DMS153 treated with DMSO at 0.1 percent for 48 hours (cell line): Measurements from ENCODE around the gene ERBB2.
"Not testable (repeated sequence)": the region's sequence is repeated elsewhere in the genome, so short reads cannot be mapped to it uniquely, and the experiment has no call there.

Experiments
- DNase-seq: peaks from one replicate; lab custom pipeline; 2025; ENCODE audit not compliant: unreplicated experiment; lab: John Stamatoyannopoulos, UW

Gene ERBB2

DNA sequence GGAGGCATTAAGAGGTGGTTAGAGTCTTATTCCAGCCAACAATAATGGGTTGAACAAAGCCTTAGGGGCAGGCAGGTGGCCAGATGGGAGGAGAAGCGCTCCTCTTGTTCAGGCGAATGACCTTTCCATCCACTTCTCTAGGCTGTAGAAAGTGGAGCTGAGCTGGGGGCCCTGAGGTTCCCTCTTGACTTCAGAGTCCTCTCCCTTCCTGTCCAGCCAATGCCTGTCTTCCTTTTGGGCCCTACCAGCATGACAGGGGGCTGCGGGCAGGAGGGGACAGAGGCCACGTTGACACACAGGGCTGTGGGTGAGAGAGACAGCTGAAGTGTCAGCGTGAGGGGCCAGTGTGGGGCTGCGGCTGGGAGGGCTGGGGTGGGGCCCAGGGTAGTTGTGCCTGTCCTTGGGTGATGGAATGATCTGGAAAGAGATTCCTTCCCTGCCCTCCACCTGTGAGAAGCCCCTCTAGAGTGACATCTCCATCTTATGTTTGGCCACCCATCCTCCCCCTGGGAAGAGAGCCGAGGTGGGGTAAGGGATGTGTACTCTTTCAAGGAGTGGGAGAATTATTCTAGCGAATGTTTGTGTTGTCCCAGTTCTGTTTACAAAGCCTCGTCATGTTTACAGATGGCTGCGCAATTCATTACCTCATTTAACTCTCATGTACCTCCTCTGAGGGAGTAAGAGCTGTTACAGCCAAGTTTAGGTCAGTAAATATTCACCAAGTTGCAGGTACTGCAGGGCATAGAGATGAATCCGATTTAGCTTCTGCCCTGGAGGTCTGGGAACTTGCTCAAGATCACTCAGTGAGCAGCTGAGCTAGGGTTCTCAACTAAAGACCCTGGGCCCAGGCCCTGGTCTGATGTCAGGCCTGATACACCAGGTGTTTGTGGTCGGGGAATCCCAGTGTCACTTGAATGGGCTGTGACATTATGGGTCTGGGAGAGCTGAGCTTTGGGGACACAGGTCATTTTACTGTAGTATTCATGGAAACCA is 3.3 kb downstream of the ERBB2 start:
- no peak for DNase-seq

DNA sequence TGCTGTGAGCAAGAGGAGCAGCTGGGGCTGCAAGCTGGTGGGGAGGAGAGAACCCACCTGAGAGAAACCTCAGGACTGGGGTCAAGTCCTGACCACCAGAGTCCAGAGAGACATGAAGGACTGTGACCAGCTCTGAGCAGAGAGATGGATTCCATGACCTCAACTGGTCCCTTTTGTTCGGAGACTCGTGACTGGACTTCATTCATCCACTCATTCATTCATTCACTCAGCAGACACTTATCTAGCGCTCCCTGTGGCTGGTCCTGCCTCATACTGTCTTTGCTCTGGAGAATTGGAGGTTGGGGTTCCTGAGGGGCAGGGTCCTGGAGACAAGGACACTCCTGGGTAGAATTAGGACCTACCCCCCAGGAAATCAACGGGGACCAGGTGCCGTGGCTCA is 4.0 kb downstream of the ERBB2 start:
- no peak for DNase-seq

DNA sequence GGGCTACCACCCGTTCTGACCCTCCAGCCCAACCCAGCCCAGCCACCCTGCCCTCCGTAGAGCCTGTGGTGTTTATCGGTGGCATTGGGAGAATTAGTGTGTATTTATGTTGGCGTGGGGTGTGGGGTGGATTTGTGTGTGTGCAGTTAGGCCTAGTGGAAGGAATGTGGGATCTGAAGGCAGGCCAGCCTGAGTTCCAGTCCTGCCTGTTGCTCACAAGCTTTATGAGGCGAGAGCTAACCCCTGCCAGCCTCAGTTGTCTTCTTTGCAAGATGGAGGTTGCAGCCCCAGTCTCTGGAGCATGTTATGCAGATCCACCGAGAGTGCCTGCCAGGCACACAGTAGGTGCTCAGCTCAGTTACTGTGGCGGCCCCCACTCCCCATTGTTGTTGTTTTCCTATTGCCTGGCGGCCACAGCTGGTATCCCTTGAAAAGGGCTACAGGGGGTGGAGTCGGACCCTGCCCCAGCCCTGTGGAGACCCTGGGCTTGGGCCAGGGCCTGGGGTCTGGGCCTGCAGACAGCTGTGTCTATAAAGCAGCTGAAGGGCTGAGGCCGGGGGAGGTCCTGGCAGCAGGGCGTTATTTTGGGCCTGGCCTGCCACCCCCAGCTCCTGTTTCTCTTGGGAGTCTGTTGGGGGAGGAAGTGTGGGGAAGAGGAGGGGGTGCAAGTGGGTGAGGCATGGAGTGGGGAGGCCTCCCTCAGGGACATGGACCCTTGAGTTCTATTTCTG is 5.1 kb downstream of the ERBB2 start:
- DNase-seq = no peak

DNA sequence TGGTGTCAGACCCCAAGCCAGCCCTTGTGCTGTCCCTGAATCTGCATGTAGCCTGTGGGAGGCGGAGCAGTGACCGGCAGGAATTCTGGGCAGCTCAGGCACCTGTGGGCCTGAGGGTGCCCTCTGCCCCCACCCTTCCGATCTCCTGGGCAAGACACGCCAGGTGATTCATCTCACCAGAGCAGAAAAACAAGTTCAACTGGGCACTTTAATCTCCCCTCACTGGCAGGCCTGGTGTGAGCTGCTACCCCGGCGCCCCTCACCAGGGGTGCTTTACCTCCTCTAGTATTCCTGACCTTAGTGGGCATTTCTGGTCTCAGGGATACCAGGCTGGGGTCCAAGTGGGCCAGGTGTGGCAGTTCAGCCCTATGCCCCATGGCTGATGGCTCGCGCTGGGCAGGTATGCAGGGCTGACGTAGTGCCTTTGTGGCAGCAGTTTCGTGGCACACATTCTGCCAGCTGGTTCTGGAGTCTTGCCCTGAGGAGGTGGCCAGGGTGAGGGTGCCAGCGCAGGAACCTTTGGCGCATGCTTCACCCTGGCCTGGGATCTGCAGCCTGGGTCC is 6.0 kb downstream of the ERBB2 start:
- DNase-seq = no peak

DNA sequence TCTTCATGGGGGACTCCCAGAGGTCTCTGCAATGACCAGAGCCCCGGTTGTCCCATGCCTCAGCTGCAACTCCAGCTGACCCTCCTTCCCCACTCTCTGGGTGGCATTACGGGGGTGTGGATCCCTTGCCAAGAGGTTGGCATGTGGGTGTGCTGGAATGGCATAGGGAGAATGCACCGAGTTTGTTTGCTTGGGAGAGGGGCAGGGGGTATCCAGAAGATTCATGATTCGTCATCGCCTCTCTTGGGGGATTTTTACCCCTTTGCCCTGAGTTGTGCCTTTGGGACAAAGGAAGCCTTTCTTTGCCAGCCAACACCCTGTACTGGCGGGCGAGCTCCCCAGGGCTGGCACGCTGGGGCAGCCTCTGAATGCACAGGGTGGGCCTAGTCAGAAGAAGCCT is 6.5 kb downstream of the ERBB2 start:
- no peak for DNase-seq

DNA sequence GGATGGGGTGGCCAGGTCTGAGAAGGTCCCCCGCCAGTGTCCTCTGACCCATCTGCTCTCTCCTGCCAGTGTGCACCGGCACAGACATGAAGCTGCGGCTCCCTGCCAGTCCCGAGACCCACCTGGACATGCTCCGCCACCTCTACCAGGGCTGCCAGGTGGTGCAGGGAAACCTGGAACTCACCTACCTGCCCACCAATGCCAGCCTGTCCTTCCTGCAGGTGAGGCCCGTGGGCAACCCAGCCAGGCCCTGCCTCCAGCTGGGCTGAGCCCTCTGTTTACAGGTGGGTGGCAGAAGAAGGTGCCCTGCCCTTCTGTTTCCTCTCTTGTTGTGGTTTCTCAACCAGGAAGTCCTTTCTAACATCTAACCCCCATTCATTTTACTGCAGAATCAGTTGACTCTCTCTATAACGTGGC is 7.1 kb downstream of the ERBB2 start:
- DNase-seq = no peak

DNA sequence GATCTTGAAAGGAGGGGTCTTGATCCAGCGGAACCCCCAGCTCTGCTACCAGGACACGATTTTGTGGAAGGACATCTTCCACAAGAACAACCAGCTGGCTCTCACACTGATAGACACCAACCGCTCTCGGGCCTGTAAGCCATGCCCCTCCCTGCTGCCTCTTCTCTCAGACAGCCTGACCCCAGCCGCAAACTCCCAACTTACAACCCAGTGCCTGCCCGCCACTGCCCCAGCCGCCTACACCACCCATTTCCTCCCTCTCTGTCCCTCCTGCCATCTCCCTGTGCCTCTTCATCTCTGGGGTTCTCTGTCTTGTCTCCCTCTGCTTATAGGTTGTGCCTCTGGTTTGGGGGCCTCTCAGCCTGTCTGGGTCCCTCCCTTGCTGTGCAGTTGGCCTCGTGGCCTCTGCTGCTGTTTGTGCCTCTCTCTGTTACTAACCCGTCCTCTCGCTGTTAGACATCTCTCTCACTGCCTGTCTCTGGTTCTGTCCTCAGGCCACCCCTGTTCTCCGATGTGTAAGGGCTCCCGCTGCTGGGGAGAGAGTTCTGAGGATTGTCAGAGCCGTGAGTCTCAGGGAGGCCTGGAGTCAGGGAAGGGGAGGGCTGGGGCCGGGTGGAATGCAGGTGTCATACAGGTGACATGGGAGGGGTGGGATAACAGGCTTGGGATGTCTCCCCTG is 9.6 kb downstream of the ERBB2 start:
- DNase-seq = no peak

DNA sequence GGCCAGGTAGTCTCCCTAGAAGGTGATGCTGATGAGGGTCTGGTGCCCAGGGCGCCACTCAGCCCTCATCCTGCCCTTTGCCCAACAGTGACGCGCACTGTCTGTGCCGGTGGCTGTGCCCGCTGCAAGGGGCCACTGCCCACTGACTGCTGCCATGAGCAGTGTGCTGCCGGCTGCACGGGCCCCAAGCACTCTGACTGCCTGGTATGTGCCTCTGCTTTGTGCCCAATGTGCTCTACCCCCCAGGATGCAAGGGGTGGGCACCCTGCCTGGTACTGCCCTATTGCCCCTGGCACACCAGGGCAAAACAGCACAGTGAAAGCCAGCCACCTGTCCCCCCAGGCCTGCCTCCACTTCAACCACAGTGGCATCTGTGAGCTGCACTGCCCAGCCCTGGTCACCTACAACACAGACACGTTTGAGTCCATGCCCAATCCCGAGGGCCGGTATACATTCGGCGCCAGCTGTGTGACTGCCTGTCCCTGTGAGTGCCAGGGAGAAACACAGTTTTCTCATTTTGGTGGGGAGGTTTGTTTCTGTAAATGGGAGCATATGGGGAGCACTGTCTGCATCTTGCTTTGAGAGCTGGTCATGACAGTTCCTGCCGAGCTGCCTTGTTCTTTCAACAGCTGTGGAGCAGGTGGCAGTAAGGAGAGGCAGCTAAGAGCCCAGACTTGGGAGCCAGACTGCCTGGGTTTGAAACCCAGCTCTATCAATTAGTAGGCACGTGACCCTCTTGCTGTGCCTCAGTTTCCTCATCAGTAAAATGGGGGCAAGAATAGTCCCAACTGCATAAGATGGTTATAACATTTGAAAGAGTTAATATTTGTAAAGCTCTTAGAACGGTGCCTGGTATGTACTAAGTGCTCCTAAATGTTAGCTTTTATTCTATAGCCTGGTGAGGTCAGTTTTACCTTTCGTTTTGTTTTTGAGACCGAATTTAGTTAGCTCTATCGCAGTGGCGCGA is 10.4 kb downstream of the ERBB2 start:
- DNase-seq = no peak

DNA sequence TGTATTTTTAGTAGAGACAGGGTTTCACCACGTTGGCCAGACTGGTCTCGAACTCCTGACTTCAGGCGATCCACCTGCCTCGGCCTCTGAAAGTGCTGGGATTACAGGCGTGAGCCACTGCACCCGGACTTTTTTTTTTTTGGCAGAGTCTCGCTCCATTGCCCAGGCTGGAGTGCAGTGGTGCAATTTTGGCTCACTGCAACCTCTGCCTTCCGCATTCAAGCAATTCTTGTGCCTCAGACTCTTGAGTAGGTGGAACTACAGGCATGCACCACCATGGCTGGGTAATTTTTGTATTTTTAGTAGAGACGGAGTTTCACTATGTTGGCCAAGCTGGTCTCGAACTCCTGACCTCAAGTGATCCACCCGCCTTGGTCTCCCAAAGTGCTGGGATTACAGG is 11.2 kb downstream of the ERBB2 start:
- DNase-seq = not testable (repeated sequence)

DNA sequence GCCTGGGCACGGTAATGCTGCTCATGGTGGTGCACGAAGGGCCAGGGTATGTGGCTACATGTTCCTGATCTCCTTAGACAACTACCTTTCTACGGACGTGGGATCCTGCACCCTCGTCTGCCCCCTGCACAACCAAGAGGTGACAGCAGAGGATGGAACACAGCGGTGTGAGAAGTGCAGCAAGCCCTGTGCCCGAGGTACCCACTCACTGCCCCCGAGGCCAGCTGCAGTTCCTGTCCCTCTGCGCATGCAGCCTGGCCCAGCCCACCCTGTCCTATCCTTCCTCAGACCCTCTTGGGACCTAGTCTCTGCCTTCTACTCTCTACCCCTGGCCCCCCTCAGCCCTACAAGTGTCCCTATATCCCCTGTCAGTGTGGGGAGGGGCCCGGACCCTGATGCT is 12.0 kb downstream of the ERBB2 start:
- no peak for DNase-seq

DNA sequence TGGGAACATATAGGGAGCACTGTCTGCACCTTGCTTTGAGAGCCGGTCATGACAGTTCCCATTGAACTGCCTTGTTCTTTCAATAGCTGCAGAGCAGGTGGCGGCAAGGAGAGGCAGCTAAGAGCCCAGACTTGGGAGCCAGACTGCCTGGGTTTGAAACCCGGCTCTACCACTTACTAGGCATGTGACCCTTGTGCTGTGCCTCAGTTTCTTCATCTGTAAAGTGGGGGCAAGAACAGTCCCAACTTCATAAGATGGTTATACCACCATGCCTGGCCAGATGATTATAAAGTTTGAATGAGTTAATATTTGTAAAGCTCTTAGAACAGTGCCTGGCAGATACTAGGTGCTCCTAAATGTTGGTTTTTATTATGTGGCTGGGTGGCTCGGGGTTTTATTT is 14.4 kb downstream of the ERBB2 start:
- DNase-seq = no peak

DNA sequence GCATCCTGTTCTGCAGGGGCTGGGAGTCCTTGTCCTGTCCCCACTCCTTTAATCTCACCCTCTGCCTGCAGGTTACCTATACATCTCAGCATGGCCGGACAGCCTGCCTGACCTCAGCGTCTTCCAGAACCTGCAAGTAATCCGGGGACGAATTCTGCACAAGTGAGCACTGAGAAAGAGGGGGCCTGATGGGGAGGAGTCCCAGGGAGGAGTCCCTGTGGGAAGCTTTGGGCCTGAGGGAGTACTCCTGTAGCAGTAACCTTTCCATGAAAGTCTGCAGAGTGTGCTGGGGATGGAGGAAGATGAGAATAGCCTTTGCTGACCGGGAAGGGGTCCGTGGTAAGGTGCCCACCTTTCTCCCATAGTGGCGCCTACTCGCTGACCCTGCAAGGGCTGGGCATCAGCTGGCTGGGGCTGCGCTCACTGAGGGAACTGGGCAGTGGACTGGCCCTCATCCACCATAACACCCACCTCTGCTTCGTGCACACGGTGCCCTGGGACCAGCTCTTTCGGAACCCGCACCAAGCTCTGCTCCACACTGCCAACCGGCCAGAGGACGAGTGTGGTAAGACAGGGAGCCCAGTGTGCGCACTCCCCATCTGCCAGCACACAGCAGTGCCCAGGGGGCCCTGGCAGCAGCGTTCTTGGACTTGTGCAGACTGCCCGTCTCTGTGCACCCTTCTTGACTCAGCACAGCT is 15.7 kb downstream of the ERBB2 start:
- no peak for DNase-seq

DNA sequence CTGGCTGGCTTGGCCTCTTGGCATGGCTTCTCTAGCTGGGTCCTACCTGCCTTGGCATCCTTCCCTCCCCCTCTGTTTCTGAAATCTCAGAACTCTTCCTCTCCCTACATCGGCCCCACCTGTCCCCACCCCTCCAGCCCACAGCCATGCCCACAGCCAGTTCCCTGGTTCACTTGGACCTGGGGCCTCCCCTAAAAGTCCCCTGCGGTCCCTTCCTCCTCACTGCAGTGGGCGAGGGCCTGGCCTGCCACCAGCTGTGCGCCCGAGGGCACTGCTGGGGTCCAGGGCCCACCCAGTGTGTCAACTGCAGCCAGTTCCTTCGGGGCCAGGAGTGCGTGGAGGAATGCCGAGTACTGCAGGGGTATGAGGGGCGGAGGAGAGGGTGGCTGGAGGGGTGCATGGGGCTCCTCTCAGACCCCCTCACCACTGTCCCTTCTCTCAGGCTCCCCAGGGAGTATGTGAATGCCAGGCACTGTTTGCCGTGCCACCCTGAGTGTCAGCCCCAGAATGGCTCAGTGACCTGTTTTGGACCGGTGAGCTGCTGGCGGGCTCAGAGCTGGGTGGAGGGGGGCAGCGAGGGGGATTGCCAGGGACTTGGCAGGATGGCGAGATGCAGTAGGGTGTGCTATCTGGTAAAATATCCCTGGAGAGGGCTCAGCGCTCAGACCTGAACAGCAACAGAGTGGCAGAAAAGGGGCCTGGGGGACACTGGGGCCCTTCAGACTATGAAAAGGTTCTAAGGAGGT is 16.4 kb downstream of the ERBB2 start:
- DNase-seq = no peak

DNA sequence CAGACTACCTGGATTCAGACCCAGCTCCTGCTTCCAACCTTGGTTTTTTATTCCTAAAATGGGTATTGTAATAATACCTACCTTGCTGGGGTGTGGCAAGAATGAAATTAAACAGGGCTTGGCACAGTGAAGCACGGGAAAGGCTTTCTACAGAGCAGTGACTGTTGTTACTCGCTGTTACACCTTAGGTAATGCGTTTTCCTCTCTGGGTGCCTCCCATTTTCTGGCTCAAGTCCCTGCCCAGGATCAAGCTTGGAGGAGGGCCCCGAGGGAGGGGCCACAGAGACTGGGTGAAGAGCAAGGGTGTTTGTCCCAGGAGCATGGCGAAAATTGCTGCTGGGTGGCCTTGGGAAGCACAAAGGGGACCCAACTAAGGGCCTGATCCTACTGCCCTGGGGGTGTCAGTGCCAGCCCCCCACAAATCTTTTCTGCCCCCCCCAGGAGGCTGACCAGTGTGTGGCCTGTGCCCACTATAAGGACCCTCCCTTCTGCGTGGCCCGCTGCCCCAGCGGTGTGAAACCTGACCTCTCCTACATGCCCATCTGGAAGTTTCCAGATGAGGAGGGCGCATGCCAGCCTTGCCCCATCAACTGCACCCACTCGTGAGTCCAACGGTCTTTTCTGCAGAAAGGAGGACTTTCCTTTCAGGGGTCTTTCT is 17.1 kb downstream of the ERBB2 start:
- DNase-seq = no peak

DNA sequence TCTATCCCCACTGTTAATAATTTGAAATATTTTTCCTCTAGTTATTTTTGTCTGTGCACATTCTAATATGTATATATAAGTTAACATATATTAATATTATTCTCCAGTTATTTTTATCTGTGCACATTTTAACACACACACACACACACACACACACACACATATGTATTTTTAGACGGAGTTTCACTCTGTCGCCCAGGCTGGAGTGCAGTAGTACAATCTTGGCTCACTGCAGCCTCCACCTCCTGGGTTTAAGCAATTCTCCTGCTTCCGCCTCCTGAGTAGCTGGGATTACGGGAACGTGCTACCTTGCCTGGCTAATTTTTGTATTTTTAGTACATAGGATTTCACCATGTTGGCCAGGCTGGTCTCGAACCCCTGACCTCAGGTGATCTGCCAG is 17.8 kb downstream of the ERBB2 start:
- no peak for DNase-seq

DNA sequence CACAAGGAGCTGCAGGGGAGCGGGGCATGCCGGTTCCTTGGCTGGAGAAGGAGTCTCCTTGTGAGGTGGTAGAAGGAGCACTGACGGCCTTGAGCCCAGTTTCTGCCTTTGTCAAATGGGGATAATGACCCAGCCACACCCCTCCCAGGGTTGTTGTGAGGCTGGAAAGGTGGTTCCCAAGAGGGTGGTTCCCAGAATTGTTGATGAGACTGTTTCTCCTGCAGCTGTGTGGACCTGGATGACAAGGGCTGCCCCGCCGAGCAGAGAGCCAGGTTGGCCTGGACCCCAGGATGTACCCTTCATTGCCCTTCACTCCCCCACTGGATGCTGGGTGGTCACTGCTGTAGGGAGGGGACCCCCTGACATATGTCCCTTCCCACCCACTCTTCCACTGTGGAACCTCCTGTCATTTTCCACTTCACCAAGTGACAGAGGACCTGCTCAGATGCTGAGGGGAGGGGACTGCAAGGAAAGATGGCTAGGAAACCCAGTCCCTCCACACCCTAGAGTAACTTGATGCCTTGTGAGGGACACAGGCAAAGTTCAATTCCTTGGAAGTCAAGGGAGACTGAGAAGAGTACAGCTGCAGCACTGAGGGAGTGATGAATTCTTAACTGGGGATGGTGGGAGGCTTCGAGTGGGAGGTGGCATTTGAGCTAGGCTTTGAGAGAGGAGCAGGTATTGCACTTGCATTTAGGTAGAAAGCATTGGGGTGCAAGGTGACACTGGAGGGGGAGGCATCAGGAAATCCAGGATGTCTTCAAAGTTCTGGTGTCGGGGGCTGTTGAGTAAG is 19.9 kb downstream of the ERBB2 start:
- DNase-seq = no peak

DNA sequence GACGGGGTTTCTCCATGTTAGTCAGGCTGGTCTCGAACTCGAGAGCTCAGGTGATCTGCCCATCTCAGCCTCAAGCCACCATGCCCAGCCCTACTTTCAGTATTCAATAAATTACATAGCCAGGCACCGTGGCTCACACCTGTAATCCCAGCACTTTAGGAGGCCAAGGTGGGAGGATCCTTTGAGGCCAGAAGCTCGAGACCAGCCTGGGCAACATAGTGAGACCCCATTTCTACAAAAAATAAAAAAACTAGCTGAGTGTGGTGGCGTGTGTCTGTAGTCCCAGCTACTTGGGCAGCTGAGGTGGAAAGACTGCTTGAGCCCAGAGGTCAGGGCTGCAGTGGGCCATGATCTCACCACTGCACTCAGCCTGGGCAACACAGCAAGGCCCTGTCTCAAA is 22.2 kb downstream of the ERBB2 start:
- no peak for DNase-seq
